Epithelial cell of esophagus (primary cell): Measurements from ENCODE around the gene FASTKD3.

ENCODE experiments used
- DNase-seq: peaks from one replicate; pipeline ENCODE4 v3.0.0; 2010; ENCODE audit warnings: low read depth
- H3K4me3 ChIP-seq: 2 replicates; pipeline ENCODE4 v1.5.1; 2011; ENCODE audit warnings: mild to moderate bottlenecking, low read length, control low read depth
- CTCF ChIP-seq: IDR thresholded peaks from 2 replicates; pipeline ENCODE4 v1.5.1; 2011; ENCODE audit warnings: low read depth, mild to moderate bottlenecking, low read length, control low read depth, inconsistent platforms; ENCODE audit not compliant: insufficient read depth; ENCODE audit errors: missing control alignments

The FASTKD3 gene

GRCh38 chr5:7888901-7889300 is 20.1 kb upstream of the FASTKD3 start:
- H3K4me3 ChIP-seq, result no peak overlapping the region
- no peak for DNase-seq
- TF ChIP-seq CTCF, result no peak

- TF ChIP-seq CTCF, result peak; percentile 29
- peak; percentile 36 for DNase-seq
- no peak overlapping the region for H3K4me3 ChIP-seq
These were observed 18.1 kb upstream of the FASTKD3 start for GRCh38 chr5:7886849-7887475.

GRCh38 chr5:7884491-7885267 is 15.8 kb upstream of the FASTKD3 start:
- H3K4me3 ChIP-seq, result no peak overlapping the region
- no peak for DNase-seq
- no peak for TF ChIP-seq CTCF

- H3K4me3 ChIP-seq, result no peak overlapping the region
- DNase-seq, result no peak
- no peak for TF ChIP-seq CTCF
These were observed 14.1 kb upstream of the FASTKD3 start for GRCh38 chr5:7882926-7883325.

- no peak for TF ChIP-seq CTCF
- no peak for DNase-seq
These were observed 13.0 kb upstream of the FASTKD3 start for GRCh38 chr5:7881816-7882215.

GRCh38 chr5:7881091-7881490 is 12.3 kb upstream of the FASTKD3 start:
- no peak overlapping the region for H3K4me3 ChIP-seq
- no peak for DNase-seq
- TF ChIP-seq CTCF, result no peak

More at GRCh38 chr5:7881816-7882215, 13.0 kb upstream of the FASTKD3 start:
- H3K4me3 ChIP-seq, result no peak overlapping the region

- peak; percentile 75 for DNase-seq
- H3K4me3 ChIP-seq, result no peak overlapping the region
- no peak for TF ChIP-seq CTCF
These were observed 9.6 kb upstream of the FASTKD3 start for GRCh38 chr5:7878381-7878873.
